CD4-positive, alpha-beta T cell treated with Interleukin-1 beta for 1 hour (primary cell): ENCODE measurements around the gene DESI2.

Experiments
- DNase-seq, 2 donors: peaks; one replicate each; pipeline ENCODE4 v3.0.0-alpha.2; 2020 to 2022

DESI2 gene

GRCh38 chr1:244652623-244653438 lies at the start of gene DESI2:
TSS of gene DESI2 (plus strand) at chr1:244653126. CDS start at chr1:244653314, 188 bp downstream.
- peak; percentile 99 to 100 for DNase-seq

GRCh38 chr1:244603498-244603897 lies 49.4 kb upstream of the DESI2 start:
- peak in 1 of 2 donors; percentile 47 for DNase-seq

GRCh38 chr1:244605835-244606370 lies 47.0 kb upstream of the DESI2 start:
- no peak for DNase-seq

GRCh38 chr1:244614113-244614836 lies 38.7 kb upstream of the DESI2 start:
- no peak for DNase-seq

- DNase-seq, result no peak
Measured at GRCh38 chr1:244614879-244615278, 38.0 kb upstream of the DESI2 start.

- DNase-seq, result no peak
Measured at GRCh38 chr1:244615301-244615700, 37.6 kb upstream of the DESI2 start.

GRCh38 chr1:244626709-244627108 lies 26.2 kb upstream of the DESI2 start:
- no peak for DNase-seq

- no peak for DNase-seq
Measured at GRCh38 chr1:244628789-244629188, 24.1 kb upstream of the DESI2 start.

- no peak for DNase-seq
Measured at GRCh38 chr1:244633140-244633539, 19.8 kb upstream of the DESI2 start.

- no peak for DNase-seq
Measured at GRCh38 chr1:244634546-244634945, 18.4 kb upstream of the DESI2 start.

- DNase-seq, result no peak
Measured at GRCh38 chr1:244636488-244637259, 16.3 kb upstream of the DESI2 start.

GRCh38 chr1:244639561-244639960 lies 13.4 kb upstream of the DESI2 start:
- no peak for DNase-seq

- DNase-seq, result no peak
Measured at GRCh38 chr1:244640917-244641316, 12.0 kb upstream of the DESI2 start.

GRCh38 chr1:244642526-244642925 lies 10.4 kb upstream of the DESI2 start:
- no peak for DNase-seq

GRCh38 chr1:244642988-244643387 lies 9.9 kb upstream of the DESI2 start:
- DNase-seq, result no peak

- DNase-seq, result no peak
Measured at GRCh38 chr1:244645414-244645813, 7.5 kb upstream of the DESI2 start.

- DNase-seq, result no peak
Measured at GRCh38 chr1:244645890-244646289, 7.0 kb upstream of the DESI2 start.

GRCh38 chr1:244647819-244648218 lies 5.1 kb upstream of the DESI2 start:
- no peak for DNase-seq

GRCh38 chr1:244651956-244652622 lies 837 bp upstream of the DESI2 start:
- DNase-seq, result no peak

- peak in 1 of 2 donors; percentile 5 for DNase-seq
Measured at GRCh38 chr1:244653439-244654107, 647 bp downstream of the DESI2 start.

GRCh38 chr1:244654108-244655038 lies 1.4 kb downstream of the DESI2 start:
- DNase-seq, result no peak
